ENCODE results near the gene UBXN10. TPM values are rescaled to one million over a fixed set of nuclear protein-coding genes. Genes with fewer than 3 reads are reported as not detected.

UBXN10 gene
- total RNA-seq, 1 experiment from 2014 or later, result 0.05 TPM

DNA sequence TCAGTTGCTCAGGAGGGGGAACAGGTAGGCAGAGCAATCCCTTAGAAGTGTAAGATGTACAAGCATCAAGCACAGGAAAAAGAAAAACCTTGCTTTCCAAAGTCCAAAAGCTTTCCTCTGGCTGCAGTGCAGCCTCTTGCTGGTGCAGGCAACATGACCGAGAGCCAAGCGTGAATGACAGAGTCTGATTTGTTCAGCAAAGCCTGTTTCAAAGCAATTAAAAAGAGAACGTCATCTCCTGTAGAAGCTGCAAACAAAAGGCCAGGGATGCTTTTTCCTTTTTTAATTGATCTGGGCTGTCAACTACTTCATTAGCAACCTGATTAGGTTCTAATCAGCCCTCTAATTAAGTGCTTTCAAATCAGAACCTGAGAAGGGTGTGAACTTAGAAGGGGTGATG, 38.6 kb downstream of the UBXN10 start:
- Histone ChIP-seq H3K9me3 (ENCODE audit: control insufficient read depth, insufficient read depth, low read depth, low read length) (no peaks in the 10 kb centered on the region), H3K27ac (ENCODE audit: low read length) (no peak overlapping the region), H3K27me3 (ENCODE audit: control insufficient read depth, insufficient read depth, low read length) (peaks cover 30% of the 10 kb centered on the region), H3K4me3 (ENCODE audit: low read depth in 2 of 2, low read length in 2 of 2) (no peak overlapping the region), H3K4me1 (ENCODE audit: control insufficient read depth, insufficient read depth, low read length) (no peaks in the 10 kb centered on the region), H3K36me3 (ENCODE audit: control insufficient read depth, insufficient read depth, low read length) (no peaks in the 10 kb centered on the region)
- in situ Hi-C loops (cut with HindIII; ENCODE audit: low pct_unique_long_range_greater_than_20kb, low sequenced_read_pairs), result no loop called here
- CTCF ChIA-PET, result no interaction called here
- intact Hi-C loops (cut with micrococcal nuclease; ENCODE audit: unreplicated experiment), result no loop called here
- DNase-seq (ENCODE audit: low read depth, low spot score) (no peak), ATAC-seq (no peak)
- no TSS peak for BruUV-seq (replicated peaks)
- POLR2A ChIA-PET, result no interaction called here
- TF ChIP-seq TCF7L2 (IDR thresholded peaks at IDR 0.05; ENCODE audit: low read depth, low read length), result no peak
- TF ChIP-seq, protein P1, sequence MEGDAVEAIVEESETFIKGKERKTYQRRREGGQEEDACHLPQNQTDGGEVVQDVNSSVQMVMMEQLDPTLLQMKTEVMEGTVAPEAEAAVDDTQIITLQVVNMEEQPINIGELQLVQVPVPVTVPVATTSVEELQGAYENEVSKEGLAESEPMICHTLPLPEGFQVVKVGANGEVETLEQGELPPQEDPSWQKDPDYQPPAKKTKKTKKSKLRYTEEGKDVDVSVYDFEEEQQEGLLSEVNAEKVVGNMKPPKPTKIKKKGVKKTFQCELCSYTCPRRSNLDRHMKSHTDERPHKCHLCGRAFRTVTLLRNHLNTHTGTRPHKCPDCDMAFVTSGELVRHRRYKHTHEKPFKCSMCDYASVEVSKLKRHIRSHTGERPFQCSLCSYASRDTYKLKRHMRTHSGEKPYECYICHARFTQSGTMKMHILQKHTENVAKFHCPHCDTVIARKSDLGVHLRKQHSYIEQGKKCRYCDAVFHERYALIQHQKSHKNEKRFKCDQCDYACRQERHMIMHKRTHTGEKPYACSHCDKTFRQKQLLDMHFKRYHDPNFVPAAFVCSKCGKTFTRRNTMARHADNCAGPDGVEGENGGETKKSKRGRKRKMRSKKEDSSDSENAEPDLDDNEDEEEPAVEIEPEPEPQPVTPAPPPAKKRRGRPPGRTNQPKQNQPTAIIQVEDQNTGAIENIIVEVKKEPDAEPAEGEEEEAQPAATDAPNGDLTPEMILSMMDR (IDR thresholded peaks at IDR 0.05), result no peak

DNA sequence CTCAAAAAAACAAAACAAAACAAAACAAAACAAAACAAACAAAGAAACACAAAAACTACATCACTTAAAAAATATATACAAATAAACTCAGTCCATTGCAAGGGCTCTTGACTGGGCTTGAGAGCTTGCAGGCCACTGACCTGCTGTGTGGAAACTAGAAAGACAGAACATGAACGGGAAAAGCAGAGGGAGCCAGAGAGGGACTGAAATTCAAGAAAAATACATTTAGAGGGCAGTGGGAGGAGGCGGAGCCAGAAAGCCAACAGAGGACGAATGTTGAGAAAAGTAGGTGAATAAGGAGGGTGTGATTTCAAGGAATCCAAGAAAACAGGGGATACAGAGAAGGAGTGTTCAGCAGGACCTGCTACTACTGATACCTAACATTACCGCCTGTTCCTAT, 41.8 kb downstream of the UBXN10 start:
- ATAC-seq, result no peak

More for the DNA sequence above, 41.8 kb downstream of the UBXN10 start:
- Histone ChIP-seq H3K4me3 (ENCODE audit: low read depth in 2 of 2, low read length in 2 of 2) (no peak overlapping the region), H3K27ac (ENCODE audit: low read length) (no peak overlapping the region), H3K4me1 (ENCODE audit: control insufficient read depth, insufficient read depth, low read length) (no peaks in the 10 kb centered on the region), H3K27me3 (ENCODE audit: control insufficient read depth, insufficient read depth, low read length) (peaks cover 31% of the 10 kb centered on the region), H3K36me3 (ENCODE audit: control insufficient read depth, insufficient read depth, low read length) (no peaks in the 10 kb centered on the region), H3K9me3 (ENCODE audit: control insufficient read depth, insufficient read depth, low read depth, low read length) (no peaks in the 10 kb centered on the region)
- TF ChIP-seq TCF7L2 (IDR thresholded peaks at IDR 0.05; ENCODE audit: low read depth, low read length) (no peak), SIN3A (IDR thresholded peaks at IDR 0.05; ENCODE audit: borderline replicate concordance, insufficient read depth, low read depth, low read length) (no peak), POLR2AphosphoS5 (IDR thresholded peaks at IDR 0.05; ENCODE audit: low read depth, low read length) (no peak)
- TF ChIP-seq, protein P1 (IDR thresholded peaks at IDR 0.05), result no peak
- TF ChIP-seq, protein P2, sequence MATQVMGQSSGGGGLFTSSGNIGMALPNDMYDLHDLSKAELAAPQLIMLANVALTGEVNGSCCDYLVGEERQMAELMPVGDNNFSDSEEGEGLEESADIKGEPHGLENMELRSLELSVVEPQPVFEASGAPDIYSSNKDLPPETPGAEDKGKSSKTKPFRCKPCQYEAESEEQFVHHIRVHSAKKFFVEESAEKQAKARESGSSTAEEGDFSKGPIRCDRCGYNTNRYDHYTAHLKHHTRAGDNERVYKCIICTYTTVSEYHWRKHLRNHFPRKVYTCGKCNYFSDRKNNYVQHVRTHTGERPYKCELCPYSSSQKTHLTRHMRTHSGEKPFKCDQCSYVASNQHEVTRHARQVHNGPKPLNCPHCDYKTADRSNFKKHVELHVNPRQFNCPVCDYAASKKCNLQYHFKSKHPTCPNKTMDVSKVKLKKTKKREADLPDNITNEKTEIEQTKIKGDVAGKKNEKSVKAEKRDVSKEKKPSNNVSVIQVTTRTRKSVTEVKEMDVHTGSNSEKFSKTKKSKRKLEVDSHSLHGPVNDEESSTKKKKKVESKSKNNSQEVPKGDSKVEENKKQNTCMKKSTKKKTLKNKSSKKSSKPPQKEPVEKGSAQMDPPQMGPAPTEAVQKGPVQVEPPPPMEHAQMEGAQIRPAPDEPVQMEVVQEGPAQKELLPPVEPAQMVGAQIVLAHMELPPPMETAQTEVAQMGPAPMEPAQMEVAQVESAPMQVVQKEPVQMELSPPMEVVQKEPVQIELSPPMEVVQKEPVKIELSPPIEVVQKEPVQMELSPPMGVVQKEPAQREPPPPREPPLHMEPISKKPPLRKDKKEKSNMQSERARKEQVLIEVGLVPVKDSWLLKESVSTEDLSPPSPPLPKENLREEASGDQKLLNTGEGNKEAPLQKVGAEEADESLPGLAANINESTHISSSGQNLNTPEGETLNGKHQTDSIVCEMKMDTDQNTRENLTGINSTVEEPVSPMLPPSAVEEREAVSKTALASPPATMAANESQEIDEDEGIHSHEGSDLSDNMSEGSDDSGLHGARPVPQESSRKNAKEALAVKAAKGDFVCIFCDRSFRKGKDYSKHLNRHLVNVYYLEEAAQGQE (IDR thresholded peaks at IDR 0.05; ENCODE audit: insufficient read depth in 1 of 2, low read depth in 2 of 2, low read length in 1 of 2), result no peak
- no peak for DNase-seq (ENCODE audit: low read depth, low spot score)
- ChIA-PET CTCF (interaction anchor here (0.6 kb wide), 1 partner anchor 11 kb away, joined by 15 read pairs; no protein-coding TSS in a partner anchor), POLR2A (no interaction called here)
- intact Hi-C loops (cut with micrococcal nuclease; ENCODE audit: unreplicated experiment) (no loop called here), in situ Hi-C loops (cut with HindIII; ENCODE audit: low pct_unique_long_range_greater_than_20kb, low sequenced_read_pairs) (no loop called here)
- no TSS peak for BruUV-seq (replicated peaks)
